H1 (cell line): Measurements from ENCODE around the gene FBLN5.

ENCODE experiments used
- BCL11A ChIP-seq, 2 experiments: IDR thresholded peaks; one replicate each; pipeline ENCODE4 v1.6.1; 2011; ENCODE audit warnings: low read depth in 2 of 2, low read length in 2 of 2, mild to moderate bottlenecking in 2 of 2
- CHD1 ChIP-seq: IDR thresholded peaks from 2 replicates; pipeline ENCODE4 v1.6.1; 2012; ENCODE audit warnings: low read depth, low read length, improper control_type of control experiment
- CHD2 ChIP-seq: IDR thresholded peaks from 2 replicates; pipeline ENCODE4 v1.6.1; 2012; ENCODE audit warnings: low read length, improper control_type of control experiment
- EP300 ChIP-seq, 2 experiments: IDR thresholded peaks; 1 replicate in 1 of 2; 2 replicates in 1 of 2; pipeline ENCODE4 v1.6.1; 2011 to 2012; ENCODE audit warnings: low read depth in 2 of 2, low read length in 2 of 2, mild to moderate bottlenecking in 2 of 2, borderline replicate concordance in 1 of 2, inconsistent platforms in 1 of 2, moderate library complexity in 1 of 2
- POLR2A ChIP-seq, 2 experiments: IDR thresholded peaks; 1 replicate in 1 of 2; 2 replicates in 1 of 2; pipeline ENCODE4 v1.6.1; 2011; ENCODE audit warnings: low read depth in 2 of 2, low read length in 2 of 2, mild to moderate bottlenecking in 2 of 2; ENCODE audit errors: control extremely low read depth in 1 of 2
- SIX5 ChIP-seq: IDR thresholded peaks from 2 replicates; pipeline ENCODE4 v1.6.1; 2011; ENCODE audit warnings: mild to moderate bottlenecking, low read depth, low read length
- TF ChIP-seq, protein P1 (sequence below): fragments of 300-600 bp; sonication (generic); IDR thresholded peaks from 2 replicates; pipeline ENCODE4 v1.7.1; 2012; ENCODE audit warnings: low read length, moderate library complexity, mild to moderate bottlenecking, inconsistent platforms; ENCODE audit not compliant: insufficient replicate concordance

DNA sequence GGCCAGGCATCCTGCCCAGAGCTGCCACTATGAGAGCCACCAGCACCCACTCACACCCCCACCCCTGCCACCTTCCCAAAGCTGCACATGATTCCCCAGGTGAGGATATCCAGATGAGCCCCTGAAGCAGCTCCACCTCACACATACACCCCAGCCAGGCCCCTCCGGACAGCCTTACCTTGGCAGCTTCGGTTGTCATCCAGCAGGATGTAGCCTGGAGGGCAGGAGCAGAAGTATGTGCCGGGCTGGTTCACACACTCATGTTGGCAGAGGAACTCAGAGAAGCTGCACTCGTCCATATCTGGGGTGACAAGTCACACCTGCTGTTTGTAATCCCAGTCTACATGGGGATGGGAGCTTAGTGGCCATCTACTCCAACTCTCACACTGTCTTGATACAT is 64.7 kb downstream of the FBLN5 start:
- no peak for TF ChIP-seq SIX5
- TF ChIP-seq POLR2A (IDR thresholded peaks at IDR 0.05; ENCODE audit: control extremely low read depth in 1 of 2, low read depth in 2 of 2, low read length in 2 of 2), result no peak
- TF ChIP-seq, protein P1, sequence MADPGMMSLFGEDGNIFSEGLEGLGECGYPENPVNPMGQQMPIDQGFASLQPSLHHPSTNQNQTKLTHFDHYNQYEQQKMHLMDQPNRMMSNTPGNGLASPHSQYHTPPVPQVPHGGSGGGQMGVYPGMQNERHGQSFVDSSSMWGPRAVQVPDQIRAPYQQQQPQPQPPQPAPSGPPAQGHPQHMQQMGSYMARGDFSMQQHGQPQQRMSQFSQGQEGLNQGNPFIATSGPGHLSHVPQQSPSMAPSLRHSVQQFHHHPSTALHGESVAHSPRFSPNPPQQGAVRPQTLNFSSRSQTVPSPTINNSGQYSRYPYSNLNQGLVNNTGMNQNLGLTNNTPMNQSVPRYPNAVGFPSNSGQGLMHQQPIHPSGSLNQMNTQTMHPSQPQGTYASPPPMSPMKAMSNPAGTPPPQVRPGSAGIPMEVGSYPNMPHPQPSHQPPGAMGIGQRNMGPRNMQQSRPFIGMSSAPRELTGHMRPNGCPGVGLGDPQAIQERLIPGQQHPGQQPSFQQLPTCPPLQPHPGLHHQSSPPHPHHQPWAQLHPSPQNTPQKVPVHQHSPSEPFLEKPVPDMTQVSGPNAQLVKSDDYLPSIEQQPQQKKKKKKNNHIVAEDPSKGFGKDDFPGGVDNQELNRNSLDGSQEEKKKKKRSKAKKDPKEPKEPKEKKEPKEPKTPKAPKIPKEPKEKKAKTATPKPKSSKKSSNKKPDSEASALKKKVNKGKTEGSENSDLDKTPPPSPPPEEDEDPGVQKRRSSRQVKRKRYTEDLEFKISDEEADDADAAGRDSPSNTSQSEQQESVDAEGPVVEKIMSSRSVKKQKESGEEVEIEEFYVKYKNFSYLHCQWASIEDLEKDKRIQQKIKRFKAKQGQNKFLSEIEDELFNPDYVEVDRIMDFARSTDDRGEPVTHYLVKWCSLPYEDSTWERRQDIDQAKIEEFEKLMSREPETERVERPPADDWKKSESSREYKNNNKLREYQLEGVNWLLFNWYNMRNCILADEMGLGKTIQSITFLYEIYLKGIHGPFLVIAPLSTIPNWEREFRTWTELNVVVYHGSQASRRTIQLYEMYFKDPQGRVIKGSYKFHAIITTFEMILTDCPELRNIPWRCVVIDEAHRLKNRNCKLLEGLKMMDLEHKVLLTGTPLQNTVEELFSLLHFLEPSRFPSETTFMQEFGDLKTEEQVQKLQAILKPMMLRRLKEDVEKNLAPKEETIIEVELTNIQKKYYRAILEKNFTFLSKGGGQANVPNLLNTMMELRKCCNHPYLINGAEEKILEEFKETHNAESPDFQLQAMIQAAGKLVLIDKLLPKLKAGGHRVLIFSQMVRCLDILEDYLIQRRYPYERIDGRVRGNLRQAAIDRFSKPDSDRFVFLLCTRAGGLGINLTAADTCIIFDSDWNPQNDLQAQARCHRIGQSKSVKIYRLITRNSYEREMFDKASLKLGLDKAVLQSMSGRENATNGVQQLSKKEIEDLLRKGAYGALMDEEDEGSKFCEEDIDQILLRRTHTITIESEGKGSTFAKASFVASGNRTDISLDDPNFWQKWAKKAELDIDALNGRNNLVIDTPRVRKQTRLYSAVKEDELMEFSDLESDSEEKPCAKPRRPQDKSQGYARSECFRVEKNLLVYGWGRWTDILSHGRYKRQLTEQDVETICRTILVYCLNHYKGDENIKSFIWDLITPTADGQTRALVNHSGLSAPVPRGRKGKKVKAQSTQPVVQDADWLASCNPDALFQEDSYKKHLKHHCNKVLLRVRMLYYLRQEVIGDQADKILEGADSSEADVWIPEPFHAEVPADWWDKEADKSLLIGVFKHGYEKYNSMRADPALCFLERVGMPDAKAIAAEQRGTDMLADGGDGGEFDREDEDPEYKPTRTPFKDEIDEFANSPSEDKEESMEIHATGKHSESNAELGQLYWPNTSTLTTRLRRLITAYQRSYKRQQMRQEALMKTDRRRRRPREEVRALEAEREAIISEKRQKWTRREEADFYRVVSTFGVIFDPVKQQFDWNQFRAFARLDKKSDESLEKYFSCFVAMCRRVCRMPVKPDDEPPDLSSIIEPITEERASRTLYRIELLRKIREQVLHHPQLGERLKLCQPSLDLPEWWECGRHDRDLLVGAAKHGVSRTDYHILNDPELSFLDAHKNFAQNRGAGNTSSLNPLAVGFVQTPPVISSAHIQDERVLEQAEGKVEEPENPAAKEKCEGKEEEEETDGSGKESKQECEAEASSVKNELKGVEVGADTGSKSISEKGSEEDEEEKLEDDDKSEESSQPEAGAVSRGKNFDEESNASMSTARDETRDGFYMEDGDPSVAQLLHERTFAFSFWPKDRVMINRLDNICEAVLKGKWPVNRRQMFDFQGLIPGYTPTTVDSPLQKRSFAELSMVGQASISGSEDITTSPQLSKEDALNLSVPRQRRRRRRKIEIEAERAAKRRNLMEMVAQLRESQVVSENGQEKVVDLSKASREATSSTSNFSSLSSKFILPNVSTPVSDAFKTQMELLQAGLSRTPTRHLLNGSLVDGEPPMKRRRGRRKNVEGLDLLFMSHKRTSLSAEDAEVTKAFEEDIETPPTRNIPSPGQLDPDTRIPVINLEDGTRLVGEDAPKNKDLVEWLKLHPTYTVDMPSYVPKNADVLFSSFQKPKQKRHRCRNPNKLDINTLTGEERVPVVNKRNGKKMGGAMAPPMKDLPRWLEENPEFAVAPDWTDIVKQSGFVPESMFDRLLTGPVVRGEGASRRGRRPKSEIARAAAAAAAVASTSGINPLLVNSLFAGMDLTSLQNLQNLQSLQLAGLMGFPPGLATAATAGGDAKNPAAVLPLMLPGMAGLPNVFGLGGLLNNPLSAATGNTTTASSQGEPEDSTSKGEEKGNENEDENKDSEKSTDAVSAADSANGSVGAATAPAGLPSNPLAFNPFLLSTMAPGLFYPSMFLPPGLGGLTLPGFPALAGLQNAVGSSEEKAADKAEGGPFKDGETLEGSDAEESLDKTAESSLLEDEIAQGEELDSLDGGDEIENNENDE, result no peak
- no peak for TF ChIP-seq EP300 (IDR thresholded peaks at IDR 0.05; ENCODE audit: borderline replicate concordance in 1 of 2, low read depth in 2 of 2, low read length in 2 of 2)
- no peak for TF ChIP-seq CHD2
- no peak for TF ChIP-seq CHD1
- no peak for TF ChIP-seq BCL11A (IDR thresholded peaks at IDR 0.05; ENCODE audit: low read depth in 2 of 2, low read length in 2 of 2)
